Natural killer cell (primary cell): ENCODE data around the gene WWC1. TPM values are rescaled to one million over a fixed set of nuclear protein-coding genes. Genes with fewer than 3 reads are reported as not detected.

ENCODE experiments used
- ATAC-seq, 3 donors: fragments of 150-1000 bp in 2 of 3; fragments of 200-7000 bp in 1 of 3; cut with Tn5 transposase; 1 replicate in 1 of 3; 2 replicates in 2 of 3; pipeline ENCODE4 v1.10.0; 2021; ENCODE audit warnings: mild to moderate bottlenecking in 2 of 3, moderate library complexity in 2 of 3
- DNase-seq, 2 donors: peaks; one replicate each; pipeline versions ENCODE4 v3.0.0 to v3.0.0-alpha.2; 2013 to 2021; ENCODE audit warnings: mixed read lengths in 1 of 2
- H3K27ac ChIP-seq: one replicate; pipeline ENCODE4 v1.5.1; 2013; ENCODE audit warnings: mild to moderate bottlenecking, low read length
- H3K27me3 ChIP-seq: one replicate; pipeline ENCODE4 v1.6.1; 2013; ENCODE audit warnings: low read length; ENCODE audit not compliant: control insufficient read depth, insufficient read depth
- H3K36me3 ChIP-seq: one replicate; pipeline ENCODE4 v1.6.1; 2013; ENCODE audit warnings: low read length; ENCODE audit not compliant: control insufficient read depth, insufficient read depth
- H3K4me1 ChIP-seq: one replicate; pipeline ENCODE4 v1.6.1; 2013; ENCODE audit warnings: low read length; ENCODE audit not compliant: control insufficient read depth, insufficient read depth
- H3K4me3 ChIP-seq: one replicate; pipeline ENCODE4 v1.5.1; 2013; ENCODE audit warnings: low read length
- H3K9me3 ChIP-seq: one replicate; pipeline ENCODE4 v1.6.1; 2013; ENCODE audit warnings: low read length; ENCODE audit not compliant: control insufficient read depth, insufficient read depth
- H3K27ac Mint-ChIP-seq, 2 donors: one replicate each; pipeline ENCODE4 v1.8.0; 2022; ENCODE audit warnings: mild to moderate bottlenecking in 2 of 2, mixed read lengths in 2 of 2, moderate library complexity in 1 of 2
- H3K27me3 Mint-ChIP-seq, 2 donors: one replicate each; pipeline ENCODE4 v1.8.0; 2022; ENCODE audit warnings: low read depth in 2 of 2, mixed read lengths in 2 of 2
- H3K36me3 Mint-ChIP-seq: one replicate; pipeline ENCODE4 v1.8.0; 2022; ENCODE audit warnings: mixed read lengths
- H3K4me1 Mint-ChIP-seq, 2 donors: one replicate each; pipeline ENCODE4 v1.8.0; 2022; ENCODE audit warnings: mixed read lengths in 2 of 2
- H3K4me3 Mint-ChIP-seq: one replicate; pipeline ENCODE4 v1.8.0; 2022; ENCODE audit warnings: mild to moderate bottlenecking, moderate library complexity, mixed read lengths
- H3K9me3 Mint-ChIP-seq, 2 donors: one replicate each; pipeline ENCODE4 v1.8.0; 2022; ENCODE audit warnings: mixed read lengths in 2 of 2
- WGBS: methylation state at CpG from one replicate; pipeline ENCODE4 v1.1.7; 2013; ENCODE audit warnings: missing lambda C conversion rate; ENCODE audit not compliant: insufficient coverage; 5-methylcytosine and 5-hydroxymethylcytosine counted together
- intact Hi-C: fragments of 100-400 bp; cut with micrococcal nuclease; formaldehyde crosslinking; loops from one replicate; pipeline ENCODE4 v1.14.2; 2022
- total RNA-seq, 4 donors: library from RNA; stranded (reverse); fragments of 120-200 nt in 1 of 4; gene quantifications; one replicate each; pipeline versions ENCODE4 v1.2.3 to v1.2.4, GENCODE V29; 2013 to 2022
- TF ChIP-seq, protein P1 (sequence below): fragments of 200-600 bp; IDR thresholded peaks from one replicate; pipeline ENCODE4 v1.8.0; 2022; ENCODE audit warnings: antibody characterized with exemption

Gene WWC1
- total RNA-seq, 3 donors from 2014 or later (not counting 1 experiment from before 2014, with no cell fraction given) = 0.42 to 0.66 (median 0.53) TPM

DNA sequence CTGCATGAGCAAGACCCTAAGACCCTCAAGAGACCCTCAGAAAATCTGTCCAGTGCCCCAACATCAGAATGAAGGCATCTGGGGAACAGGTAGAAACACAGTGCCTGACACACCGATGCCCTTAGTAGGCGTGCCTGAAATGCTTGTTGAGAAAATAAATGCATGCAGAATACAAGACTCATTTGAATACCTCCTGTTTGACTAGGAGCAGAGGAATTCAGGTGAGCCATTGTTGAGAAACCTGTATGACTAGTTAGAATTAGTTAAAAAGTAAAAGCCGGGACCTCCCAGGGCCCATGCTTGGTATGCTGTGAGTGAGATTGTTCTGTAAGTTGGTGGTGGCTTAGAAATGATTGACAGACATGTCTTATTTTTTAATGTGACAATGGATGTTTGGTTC, 55.0 kb downstream of the WWC1 start:
- Histone ChIP-seq H3K36me3 (no peaks in the 10 kb centered on the region), H3K27ac (no peak overlapping the region), H3K4me3 (no peak overlapping the region), H3K4me1 (no peaks in the 10 kb centered on the region), H3K27me3 (no peaks in the 10 kb centered on the region), H3K9me3 (no peaks in the 10 kb centered on the region)
- H3K27me3 Mint-ChIP-seq = peaks cover 12 to 17% of the 10 kb centered on the region in 2 donors
- H3K4me1 Mint-ChIP-seq = no peaks in the 10 kb centered on the region
- ATAC-seq (no peak), DNase-seq (no peak)
- no peaks in the 10 kb centered on the region for H3K36me3 Mint-ChIP-seq
- H3K4me3 Mint-ChIP-seq = no peak overlapping the region
- H3K27ac Mint-ChIP-seq = no peak overlapping the region
- TF ChIP-seq, protein P1, sequence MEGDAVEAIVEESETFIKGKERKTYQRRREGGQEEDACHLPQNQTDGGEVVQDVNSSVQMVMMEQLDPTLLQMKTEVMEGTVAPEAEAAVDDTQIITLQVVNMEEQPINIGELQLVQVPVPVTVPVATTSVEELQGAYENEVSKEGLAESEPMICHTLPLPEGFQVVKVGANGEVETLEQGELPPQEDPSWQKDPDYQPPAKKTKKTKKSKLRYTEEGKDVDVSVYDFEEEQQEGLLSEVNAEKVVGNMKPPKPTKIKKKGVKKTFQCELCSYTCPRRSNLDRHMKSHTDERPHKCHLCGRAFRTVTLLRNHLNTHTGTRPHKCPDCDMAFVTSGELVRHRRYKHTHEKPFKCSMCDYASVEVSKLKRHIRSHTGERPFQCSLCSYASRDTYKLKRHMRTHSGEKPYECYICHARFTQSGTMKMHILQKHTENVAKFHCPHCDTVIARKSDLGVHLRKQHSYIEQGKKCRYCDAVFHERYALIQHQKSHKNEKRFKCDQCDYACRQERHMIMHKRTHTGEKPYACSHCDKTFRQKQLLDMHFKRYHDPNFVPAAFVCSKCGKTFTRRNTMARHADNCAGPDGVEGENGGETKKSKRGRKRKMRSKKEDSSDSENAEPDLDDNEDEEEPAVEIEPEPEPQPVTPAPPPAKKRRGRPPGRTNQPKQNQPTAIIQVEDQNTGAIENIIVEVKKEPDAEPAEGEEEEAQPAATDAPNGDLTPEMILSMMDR = no peak
- WGBS = 90% methylated on average over 3 of the region's 3 CpGs
- H3K9me3 Mint-ChIP-seq = no peaks in the 10 kb centered on the region
- intact Hi-C loops = no loop called here

DNA sequence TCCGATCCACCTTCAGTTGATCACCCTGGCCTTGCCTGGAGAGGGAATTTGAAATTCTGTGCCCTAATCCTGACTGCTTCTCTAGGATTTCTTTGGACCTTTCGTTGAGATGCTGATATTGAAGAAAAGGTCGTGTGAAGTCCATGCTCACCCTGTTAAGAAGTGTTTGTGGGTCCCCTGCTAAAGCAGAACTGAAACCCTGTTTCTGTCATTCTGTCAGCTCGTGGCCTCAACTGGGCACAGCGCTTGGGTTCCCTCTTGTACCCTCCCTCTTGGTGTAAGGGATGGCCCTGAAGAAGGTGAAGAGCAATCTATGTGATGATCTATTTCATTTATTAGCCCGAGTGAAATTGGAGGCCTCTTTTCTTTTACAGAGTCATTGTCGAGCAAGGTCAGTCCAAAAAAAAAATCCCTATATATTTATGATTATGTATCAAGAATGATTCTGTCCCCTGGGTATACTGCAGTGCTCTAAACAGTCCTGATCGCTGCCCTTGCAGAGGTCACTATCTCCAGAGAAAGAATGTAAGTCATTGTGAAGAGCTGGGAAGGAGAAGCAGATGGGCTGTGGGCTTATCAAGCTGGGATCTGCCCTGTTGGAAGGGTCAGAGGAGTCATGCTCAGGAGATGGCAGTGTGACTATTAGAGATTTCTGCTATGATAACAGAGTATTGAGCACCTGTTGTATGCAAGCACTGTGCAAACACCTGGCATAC, 56.1 kb downstream of the WWC1 start:
- Mint-ChIP-seq H3K27me3 (peaks cover 9 to 17% of the 10 kb centered on the region in 2 donors), H3K4me1 (no peaks in the 10 kb centered on the region), H3K9me3 (no peaks in the 10 kb centered on the region), H3K4me3 (no peak overlapping the region), H3K27ac (no peak overlapping the region), H3K36me3 (no peaks in the 10 kb centered on the region)
- WGBS = 75% methylated on average over 6 of the region's 8 CpGs
- Histone ChIP-seq H3K27me3 (no peaks in the 10 kb centered on the region), H3K9me3 (no peaks in the 10 kb centered on the region), H3K36me3 (no peaks in the 10 kb centered on the region), H3K4me3 (no peak overlapping the region), H3K27ac (no peak overlapping the region), H3K4me1 (no peaks in the 10 kb centered on the region)
- DNase-seq (no peak), ATAC-seq (no peak)
- TF ChIP-seq, protein P1 = no peak
- intact Hi-C loops = no loop called here

DNA sequence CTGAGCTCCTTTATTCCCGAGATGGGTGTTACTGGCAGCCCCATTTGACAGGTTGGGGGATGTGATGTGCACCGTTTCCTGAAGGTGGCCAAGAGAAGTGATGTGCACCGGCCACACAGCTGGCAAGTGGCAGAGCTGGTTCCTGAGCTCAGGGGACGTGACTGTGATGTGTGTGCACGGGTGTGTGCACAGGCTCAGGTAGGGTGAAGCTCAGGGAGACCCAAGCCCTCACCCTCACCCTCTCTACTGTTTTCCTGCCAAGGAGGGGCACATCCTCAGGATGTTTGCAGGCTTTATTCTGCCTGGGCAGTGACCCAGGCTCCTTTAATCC, 56.6 kb downstream of the WWC1 start:
- H3K4me3 ChIP-seq = no peak overlapping the region
- no peak overlapping the region for H3K27ac Mint-ChIP-seq

More for the DNA sequence above, 56.6 kb downstream of the WWC1 start:
- intact Hi-C loops = no loop called here
- DNase-seq = no peak
- H3K36me3 Mint-ChIP-seq = no peaks in the 10 kb centered on the region
- no peak overlapping the region for H3K4me3 Mint-ChIP-seq
- peaks cover 9 to 17% of the 10 kb centered on the region in 2 donors for H3K27me3 Mint-ChIP-seq
- H3K4me1 Mint-ChIP-seq = no peaks in the 10 kb centered on the region
- TF ChIP-seq, protein P1 = no peak
- WGBS = 80% methylated on average over 5 of the region's 5 CpGs
- Histone ChIP-seq H3K27me3 (no peaks in the 10 kb centered on the region), H3K9me3 (no peaks in the 10 kb centered on the region), H3K4me1 (no peaks in the 10 kb centered on the region), H3K36me3 (no peaks in the 10 kb centered on the region), H3K27ac (no peak overlapping the region)
- no peak for ATAC-seq
- no peaks in the 10 kb centered on the region for H3K9me3 Mint-ChIP-seq
